Raji (cell line): ENCODE measurements around the gene OSBPL6.

Experiments used
- POLR2A ChIP-seq: IDR thresholded peaks from 2 replicates; pipeline ENCODE4 v1.6.1; 2011; ENCODE audit warnings: low read depth, low read length, control low read depth; ENCODE audit not compliant: insufficient read depth

The OSBPL6 gene

DNA sequence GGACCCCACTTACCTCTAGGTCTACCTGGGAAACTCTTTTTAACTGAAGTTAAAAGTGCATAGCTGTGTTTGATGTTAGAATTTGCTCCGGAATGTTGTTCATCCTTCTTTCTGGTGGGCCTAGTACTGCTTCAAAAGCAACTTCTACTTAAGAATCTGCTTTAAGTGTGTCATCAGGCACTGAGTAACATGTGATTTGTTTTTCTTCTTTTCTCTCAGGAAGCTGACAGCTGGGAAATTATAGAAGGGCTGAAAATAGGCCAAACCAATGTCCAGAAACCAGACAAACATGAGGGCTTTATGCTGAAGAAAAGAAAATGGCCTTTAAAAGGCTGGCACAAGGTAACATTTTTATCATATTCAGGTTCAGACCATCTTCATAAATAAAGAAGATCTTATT lies 133.7 kb downstream of the OSBPL6 start:
- TF ChIP-seq POLR2A, result no peak

DNA sequence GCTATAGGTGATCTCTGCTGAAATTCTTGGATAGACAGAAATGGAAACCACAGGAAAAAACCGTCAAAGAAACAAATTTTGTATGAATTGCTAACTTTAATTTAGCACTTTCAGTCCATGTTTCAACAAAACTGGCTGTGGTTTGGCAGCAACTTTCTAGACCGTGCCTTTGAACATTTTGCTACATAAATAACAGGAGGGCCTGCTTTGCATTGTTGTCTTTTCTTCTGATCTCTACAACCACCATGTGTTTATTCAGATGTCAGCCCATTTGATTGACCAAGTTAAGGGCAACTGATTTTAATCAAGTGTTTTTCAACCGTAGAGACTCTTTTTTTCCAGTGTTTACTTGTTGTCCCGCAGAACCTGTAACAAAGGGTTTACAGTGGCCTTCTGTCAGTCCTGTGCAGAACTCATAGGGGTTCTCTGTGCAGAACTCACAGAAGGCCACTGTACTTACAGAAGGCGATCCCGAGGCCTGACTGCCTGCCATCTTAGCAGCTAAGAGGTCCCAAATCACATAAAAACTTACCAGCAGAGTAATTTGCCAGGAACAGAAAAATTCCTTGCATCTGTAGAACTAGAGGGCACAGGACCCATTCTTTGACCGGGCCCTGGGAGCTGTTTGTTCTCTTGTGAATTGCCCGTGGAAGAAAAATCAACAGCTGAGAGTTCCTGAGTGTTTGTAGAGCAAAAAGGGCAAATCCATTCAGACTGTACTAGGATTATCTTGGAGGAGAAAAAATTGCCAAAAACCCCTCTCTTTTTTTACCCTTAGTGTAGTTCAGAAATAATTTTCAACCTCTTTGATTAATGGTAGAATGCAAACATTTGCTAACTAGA lies 136.1 kb downstream of the OSBPL6 start:
- no peak for TF ChIP-seq POLR2A

DNA sequence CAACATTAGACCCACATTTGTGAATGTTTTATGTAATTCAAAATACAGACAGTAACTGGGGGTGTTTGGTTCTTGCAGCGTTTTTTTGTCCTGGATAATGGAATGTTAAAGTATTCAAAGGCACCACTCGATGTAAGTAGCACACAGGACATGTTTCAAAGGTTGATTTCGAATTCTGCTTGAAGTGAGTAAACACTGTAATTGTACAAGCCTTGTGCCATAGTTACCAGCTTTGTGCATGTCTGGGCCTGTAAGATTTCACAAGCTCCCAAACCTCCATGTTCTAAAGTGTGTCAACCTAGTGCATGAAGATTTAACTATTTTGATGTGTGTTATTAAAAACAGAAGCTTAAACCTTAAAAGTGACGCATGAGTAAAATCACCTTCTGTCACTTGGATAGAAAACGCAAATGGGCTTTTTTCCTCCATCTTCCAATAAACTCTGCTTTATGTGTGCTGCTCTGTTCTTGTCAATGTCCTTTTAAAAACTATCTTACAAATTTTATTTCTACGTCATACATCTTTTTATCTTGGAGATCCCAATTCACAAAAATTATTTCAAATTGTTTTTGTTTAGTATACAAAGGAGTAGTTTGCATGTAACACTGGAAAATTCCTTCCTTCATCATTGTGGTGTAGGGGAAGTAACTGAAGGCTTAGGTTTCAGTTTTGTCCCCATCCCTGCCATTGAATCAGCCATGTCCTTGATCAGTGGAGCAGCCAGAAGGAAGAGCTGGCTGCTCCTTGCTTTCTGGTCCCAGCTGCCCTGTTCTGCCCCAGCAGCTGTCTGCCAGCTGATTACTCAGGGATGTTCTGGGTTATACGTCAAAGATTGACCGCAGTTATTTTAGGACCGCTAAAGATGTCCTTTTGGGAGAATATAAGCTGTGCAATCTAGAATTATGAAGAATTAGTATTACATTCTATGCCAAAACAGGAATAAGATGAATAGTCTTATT lies 137.4 kb downstream of the OSBPL6 start:
- TF ChIP-seq POLR2A, result no peak

DNA sequence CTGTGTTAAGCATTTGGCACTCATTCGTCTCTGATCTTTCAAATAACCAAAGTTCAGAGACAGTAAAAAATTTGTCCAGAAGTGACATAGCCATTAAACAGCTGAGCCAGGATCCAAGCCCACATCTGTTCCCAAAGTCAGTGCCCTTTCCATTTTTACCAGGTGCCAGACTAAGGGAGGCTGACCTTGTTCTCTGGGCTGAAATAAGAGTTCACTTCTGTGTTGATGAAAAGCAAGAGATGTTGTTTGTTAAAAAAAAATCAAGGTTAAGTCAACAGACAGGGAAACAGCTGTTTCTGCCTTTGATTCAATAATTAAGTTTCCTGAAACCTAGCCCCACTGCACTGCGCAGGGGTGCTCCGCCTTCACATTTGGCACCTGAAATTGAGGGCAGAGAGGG lies 139.5 kb downstream of the OSBPL6 start:
- TF ChIP-seq POLR2A, result no peak

DNA sequence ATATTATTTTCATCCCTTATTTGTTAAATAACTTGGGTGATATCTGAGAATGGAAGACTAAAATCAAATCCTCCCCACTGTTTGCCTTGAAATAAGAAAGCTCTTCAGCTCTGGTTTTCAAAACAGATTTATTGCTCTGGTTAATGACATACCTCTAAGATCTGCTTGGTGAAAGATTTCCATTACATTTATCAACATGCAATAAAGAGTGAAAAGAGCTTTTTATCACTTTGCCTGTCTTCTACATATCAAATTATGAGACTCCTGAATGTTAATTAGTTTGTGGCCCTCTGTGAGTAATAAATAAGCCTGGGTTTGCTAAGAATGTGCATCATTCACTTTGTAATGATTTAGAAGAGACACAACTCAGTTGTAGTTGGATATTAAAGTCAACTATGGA lies 140.9 kb downstream of the OSBPL6 start:
- TF ChIP-seq POLR2A, result no peak

DNA sequence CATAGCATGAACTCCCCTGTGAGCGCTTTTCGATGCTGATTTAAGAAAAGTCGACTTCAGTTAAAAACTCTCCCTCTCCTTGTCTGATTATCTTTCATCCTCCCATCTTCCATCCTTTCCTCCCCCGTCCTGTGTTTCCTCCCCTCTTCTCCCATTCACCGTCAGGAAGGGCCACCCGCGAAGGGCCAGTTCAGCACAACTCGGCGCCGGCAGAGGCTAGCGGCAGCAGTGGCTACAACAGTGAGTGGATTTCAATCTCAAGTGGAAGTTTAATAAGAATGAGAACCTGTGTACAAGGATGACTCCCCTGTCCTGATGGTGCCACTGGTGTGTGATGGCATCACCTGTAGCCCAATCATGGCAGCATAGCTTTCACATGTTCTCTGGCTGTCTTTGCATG lies 149.8 kb downstream of the OSBPL6 start:
- TF ChIP-seq POLR2A, result no peak

DNA sequence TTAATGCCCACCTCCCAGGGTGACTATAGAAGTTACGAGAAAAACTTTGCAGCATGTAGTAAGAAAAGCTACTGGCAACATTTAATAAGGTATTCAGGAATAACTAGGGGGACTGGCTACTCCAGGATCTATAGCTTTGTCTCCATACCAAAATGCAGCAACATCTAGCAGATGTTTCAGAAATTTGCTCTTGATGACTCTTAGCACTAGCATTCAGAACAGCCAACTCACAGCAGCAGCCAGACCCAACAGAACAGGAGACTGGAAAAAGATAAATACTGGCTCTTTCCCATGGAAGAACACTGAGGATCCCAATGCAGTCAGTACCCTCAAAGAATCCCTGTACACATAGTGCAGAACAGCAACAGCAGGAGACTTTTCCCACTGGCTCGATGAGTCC lies 151.6 kb downstream of the OSBPL6 start:
- no peak for TF ChIP-seq POLR2A

DNA sequence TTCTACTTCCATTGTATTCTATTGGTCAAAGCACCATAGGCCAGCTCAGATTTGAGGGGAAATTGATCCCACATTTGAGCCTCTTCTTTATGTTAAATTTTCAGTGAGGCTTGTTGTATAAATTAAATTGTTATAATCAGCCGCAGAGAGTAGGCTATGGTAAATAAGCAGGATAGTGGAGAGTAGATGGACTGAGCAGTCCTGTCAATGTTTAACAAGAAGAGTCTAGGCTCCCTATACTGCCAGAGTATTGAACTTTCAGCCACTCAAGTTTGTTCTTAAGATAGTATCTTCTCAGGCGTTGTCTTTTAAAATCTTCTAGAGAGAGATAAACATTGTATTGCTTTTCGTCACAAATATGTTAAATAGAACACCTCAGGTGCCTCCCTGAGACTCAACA lies 155.7 kb downstream of the OSBPL6 start:
- no peak for TF ChIP-seq POLR2A

DNA sequence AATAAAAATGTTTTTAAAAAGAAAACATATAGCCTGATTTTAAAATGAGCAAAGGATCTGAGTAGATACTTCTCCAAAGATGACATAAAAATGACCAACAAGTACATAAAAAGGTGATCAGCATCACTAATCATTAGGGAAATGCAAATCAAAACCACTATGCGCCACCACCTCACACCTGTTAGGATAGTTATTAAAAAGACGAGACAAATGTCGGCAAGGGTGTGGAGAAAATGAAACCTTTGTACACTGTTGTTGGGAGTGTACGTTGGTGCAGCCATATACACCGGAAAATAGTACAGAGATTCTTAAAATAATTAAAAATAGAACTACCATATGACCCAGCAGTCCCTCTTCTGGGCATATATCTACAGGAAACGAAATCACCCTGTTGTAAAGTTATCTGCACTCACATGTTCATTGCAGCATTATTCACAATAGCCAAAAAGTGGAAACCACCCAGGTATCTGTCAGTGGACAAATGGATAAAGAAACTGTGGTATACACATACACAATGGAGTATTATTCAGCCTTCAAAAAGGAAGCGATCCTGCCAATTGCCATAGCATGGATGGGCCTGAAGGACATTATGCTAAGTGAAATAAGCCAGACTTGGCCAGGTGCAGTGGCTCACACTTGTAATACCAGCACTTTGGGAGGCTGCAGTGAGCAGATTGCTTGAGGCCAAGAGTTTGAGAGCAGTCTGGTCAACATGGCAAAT lies 165.0 kb downstream of the OSBPL6 start:
- no peak for TF ChIP-seq POLR2A

DNA sequence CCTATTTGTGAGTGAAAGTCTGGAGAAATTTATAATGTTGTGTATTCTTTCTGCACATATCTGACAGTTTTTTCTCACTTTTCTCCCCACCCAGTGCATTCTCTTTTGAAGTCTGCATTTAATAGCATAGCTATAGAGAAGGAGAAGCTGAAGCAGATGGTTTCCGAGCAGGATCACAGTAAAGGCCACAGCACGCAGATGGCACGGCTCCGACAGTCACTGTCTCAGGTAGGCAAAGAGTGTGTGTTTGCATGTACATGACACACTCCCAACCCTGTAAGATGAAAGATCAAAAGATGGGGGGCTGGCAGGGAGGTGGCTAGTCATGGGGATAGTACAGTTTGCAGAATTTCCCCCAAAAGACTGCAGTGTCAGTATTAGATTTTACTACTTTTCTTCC lies 167.3 kb downstream of the OSBPL6 start:
- TF ChIP-seq POLR2A, result no peak

DNA sequence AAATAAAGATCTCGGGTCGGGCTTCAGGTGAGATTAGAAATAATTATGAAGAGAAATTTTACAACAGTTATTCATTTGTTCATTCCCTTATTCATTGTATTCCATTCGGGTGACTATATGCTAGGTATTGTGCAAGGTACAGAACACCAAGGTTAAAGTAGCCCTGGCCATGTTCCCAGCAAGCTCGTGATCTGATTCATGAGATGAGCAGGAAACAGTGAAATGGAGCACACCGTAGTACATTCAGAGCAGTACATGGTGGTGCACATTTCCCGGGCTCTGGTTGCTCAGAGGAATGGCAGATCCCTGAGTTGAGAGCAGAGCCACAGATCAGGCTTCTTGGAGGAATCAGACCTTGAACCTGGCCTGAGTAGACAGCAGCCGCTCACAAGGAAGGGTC lies 168.9 kb downstream of the OSBPL6 start:
- no peak for TF ChIP-seq POLR2A

DNA sequence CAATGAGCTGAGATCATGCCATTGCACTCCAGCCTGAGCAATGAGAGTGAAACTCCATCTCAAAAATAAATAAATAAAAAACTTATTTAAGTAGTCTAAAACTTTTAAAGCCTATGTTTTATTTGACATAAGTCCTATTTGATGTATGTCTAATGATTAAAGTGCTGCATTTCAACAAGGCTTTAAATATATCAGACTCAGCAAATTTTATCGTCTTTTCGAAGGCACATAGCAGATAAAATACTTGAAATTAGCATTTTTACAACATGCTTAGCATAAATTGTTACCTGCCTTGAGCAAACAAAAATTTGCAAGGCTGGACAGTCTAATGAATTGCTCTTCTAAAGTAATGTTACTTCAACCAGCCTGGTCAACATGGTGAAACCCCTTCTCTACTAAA lies 170.8 kb downstream of the OSBPL6 start:
- TF ChIP-seq POLR2A, result no peak

DNA sequence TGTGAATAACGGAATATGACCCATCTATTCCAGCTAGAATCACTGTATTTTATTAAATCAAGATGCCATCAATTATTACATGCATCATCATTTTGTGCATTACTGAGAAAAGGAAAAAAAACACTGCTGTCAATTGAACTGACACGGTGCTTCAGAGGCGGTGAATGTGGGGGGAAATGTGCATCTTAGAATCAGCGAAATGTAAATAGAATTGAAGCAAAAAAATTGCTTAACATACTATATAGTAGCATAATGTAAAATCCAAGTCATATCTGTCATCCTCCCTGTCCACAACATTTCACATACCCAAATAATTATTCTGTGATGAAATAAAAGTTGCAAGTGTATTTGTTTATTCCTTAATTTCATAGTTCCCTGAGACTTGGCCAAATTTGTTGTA lies 172.1 kb downstream of the OSBPL6 start:
- TF ChIP-seq POLR2A, result no peak

DNA sequence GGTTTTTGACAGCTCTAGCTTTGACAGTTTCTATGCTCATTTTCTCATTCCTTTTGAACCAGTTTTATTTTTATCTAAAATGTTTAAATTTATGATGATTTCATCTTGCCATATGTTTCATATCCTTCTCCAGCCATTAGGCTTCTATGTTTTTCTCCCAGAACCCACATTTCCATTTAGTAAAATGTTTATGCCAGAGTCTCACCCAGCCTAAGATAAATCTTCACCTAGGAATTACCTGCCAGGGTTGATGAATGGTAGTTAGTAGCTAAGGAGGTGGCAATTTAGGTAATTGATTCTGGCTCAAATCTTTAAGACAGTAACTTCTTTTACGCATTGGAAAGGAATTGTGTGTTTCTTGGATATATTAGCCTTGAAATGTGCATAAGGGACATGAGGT lies 173.0 kb downstream of the OSBPL6 start:
- no peak for TF ChIP-seq POLR2A

DNA sequence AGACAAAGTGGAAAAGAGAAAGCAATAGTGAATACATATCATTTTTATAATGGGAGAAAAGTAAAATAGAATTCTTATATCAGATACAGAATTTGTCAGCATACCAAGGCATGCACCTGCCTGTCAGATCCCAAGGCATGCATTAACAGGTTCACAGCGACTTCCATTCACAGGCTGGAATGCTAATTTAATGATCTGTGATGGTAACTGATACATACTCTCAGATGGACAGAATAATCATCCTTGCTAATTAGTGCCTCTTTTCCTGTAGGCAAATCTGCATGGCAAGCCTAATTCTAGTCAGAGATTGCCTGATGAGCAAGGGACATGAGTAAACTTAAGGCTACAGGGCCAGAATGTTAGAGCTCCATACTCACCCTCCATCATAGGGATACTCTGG lies 180.6 kb downstream of the OSBPL6 start:
- no peak for TF ChIP-seq POLR2A
